Bronchial epithelial cell (primary cell): ENCODE results near the gene CHPF. TPM values are rescaled to one million over a fixed set of nuclear protein-coding genes. Genes with fewer than 3 reads are reported as not detected.

Source experiments
- DNase-seq: peaks from one replicate; pipeline ENCODE4 v3.0.0-alpha.2; 2010; ENCODE audit warnings: low read depth
- FAIRE-seq: peaks from 2 replicates; lab custom pipeline; 2011; peaks lifted over from hg19 to GRCh38; lab: Jason Lieb, UNC
- H3K27me3 ChIP-seq: 2 replicates; pipeline ENCODE4 v1.5.1; 2011; ENCODE audit warnings: low read length; ENCODE audit not compliant: control insufficient read depth, insufficient read depth
- H3K36me3 ChIP-seq: 2 replicates; pipeline ENCODE4 v1.5.1; 2011; ENCODE audit warnings: low read length; ENCODE audit not compliant: control insufficient read depth, insufficient read depth
- H3K4me3 ChIP-seq: 2 replicates; pipeline ENCODE4 v1.5.1; 2011; ENCODE audit warnings: mild to moderate bottlenecking, low read depth, low read length, control low read depth
- total RNA-seq: library from RNA; depleted of rRNA; stranded (reverse); fragments of >200 nt; gene quantifications from 2 replicates; pipeline ENCODE4 v1.2.1, GENCODE V29; 2014
- TF ChIP-seq, protein P1 (sequence below): IDR thresholded peaks from 2 replicates; pipeline ENCODE4 v1.5.1; 2011; ENCODE audit warnings: mild to moderate bottlenecking, moderate library complexity, low read length, control low read depth, inconsistent platforms; ENCODE audit not compliant: insufficient read depth, severe bottlenecking

The CHPF gene
- total RNA-seq, 1 donor from 2014 or later, result 52.7 TPM

GRCh38 chr2:219532378-219532649, 11.3 kb downstream of the CHPF start:
- H3K4me3 ChIP-seq, result no peak overlapping the region
- TF ChIP-seq, protein P1, sequence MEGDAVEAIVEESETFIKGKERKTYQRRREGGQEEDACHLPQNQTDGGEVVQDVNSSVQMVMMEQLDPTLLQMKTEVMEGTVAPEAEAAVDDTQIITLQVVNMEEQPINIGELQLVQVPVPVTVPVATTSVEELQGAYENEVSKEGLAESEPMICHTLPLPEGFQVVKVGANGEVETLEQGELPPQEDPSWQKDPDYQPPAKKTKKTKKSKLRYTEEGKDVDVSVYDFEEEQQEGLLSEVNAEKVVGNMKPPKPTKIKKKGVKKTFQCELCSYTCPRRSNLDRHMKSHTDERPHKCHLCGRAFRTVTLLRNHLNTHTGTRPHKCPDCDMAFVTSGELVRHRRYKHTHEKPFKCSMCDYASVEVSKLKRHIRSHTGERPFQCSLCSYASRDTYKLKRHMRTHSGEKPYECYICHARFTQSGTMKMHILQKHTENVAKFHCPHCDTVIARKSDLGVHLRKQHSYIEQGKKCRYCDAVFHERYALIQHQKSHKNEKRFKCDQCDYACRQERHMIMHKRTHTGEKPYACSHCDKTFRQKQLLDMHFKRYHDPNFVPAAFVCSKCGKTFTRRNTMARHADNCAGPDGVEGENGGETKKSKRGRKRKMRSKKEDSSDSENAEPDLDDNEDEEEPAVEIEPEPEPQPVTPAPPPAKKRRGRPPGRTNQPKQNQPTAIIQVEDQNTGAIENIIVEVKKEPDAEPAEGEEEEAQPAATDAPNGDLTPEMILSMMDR, result no peak
- peaks cover 17% of the 10 kb centered on the region for H3K27me3 ChIP-seq
- no peaks in the 10 kb centered on the region for H3K36me3 ChIP-seq
- no peak for DNase-seq
- no peak for FAIRE-seq

DNA sequence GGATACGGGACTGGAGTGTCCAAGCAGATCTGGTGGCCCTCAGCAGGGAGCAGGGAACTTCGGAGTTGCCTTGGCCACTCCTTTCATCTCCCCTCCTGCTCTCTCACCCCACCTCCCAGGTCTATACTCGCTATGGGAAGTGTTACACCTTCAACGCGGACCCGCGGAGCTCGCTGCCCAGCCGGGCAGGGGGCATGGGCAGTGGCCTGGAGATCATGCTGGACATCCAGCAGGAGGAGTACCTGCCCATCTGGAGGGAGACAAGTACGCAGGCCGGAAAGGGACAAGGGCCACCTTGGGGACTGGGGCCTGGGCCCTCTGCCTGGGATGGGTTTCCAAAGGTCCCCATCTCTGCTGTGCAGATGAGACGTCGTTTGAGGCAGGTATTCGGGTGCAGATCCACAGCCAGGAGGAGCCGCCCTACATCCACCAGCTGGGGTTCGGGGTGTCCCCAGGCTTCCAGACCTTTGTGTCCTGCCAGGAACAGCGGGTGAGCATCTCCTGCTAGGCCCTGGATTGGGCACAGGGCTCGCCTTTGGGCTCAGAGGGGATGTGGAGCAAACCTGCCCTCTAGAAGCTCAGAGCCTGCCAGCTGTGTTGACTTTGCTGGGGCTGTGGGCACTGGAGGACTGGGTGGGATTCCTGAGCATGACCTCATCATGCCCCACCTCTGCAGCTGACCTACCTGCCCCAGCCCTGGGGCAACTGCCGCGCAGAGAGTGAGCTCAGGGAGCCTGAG, 11.8 kb downstream of the CHPF start:
- H3K36me3 ChIP-seq, result no peaks in the 10 kb centered on the region
- no peak for DNase-seq
- H3K27me3 ChIP-seq, result peaks cover 22% of the 10 kb centered on the region
- TF ChIP-seq, protein P1, result no peak
- H3K4me3 ChIP-seq, result no peak overlapping the region
- FAIRE-seq, result no peak

- Histone ChIP-seq H3K4me3 (no peak overlapping the region), H3K27me3 (peaks cover 28% of the 10 kb centered on the region), H3K36me3 (no peaks in the 10 kb centered on the region)
- peak; percentile 62 for DNase-seq
- no peak for FAIRE-seq
- TF ChIP-seq, protein P1, result peak; percentile 97
Measured at GRCh38 chr2:219530048-219530963, 13.3 kb downstream of the CHPF start.

DNA sequence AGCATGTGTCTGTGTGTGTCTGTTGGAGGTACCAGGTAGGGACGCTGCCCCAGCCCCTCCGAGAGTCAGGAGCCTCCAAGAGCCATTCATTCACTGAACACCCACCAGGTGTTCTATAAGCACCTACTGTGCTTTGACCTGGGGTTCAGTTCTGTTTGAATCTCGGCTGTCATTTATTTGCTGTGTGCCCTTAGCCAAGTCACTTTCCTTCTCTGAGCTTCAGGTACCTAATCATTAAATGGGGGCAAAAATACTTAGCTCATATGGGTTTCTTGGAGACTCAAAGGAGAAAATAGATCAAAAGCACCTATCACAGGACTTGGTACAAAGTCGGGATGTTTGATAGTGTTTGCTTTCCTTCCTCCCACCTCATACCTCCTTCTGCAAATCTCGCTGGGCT, 16.1 kb downstream of the CHPF start:
- peak; percentile 60 for FAIRE-seq

DNA sequence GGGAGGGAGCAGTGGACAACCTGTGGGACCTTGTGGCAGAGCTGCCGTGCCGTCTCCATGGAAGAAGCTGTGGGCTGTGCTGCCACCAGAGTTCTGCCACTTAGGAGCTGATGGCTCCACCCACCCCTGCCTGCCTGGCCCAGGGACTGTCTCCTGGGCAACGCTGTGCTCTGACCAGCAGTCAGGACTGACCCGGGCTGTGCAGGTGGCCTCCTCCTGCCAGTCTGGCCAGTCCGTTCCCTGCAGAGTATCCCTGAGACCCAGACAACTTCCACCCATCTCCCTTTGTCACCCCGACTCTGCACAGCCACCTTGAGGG, 16.6 kb downstream of the CHPF start:
- TF ChIP-seq, protein P1, result no peak
- H3K4me3 ChIP-seq, result no peak overlapping the region

More for the DNA sequence above, 16.1 kb downstream of the CHPF start:
- Histone ChIP-seq H3K27me3 (peaks cover 39% of the 10 kb centered on the region), H3K36me3 (no peaks in the 10 kb centered on the region), H3K4me3 (no peak overlapping the region)
- no peak for DNase-seq
- TF ChIP-seq, protein P1, result no peak

More for the DNA sequence above, 16.6 kb downstream of the CHPF start:
- Histone ChIP-seq H3K27me3 (peaks cover 39% of the 10 kb centered on the region), H3K36me3 (no peaks in the 10 kb centered on the region)
- DNase-seq, result no peak
- FAIRE-seq, result no peak
